Keratinocyte (primary cell): ENCODE measurements around the gene ERFL. TPM values are rescaled to one million over a fixed set of nuclear protein-coding genes. Genes with fewer than 3 reads are reported as not detected.

Experiments
- DNase-seq: peaks from one replicate; pipeline ENCODE4 v3.0.0-alpha.2; 2011; ENCODE audit warnings: low read depth, missing footprints, low spot score
- FAIRE-seq: peaks from 2 replicates; lab custom pipeline; 2011; peaks lifted over from hg19 to GRCh38; lab: Jason Lieb, UNC
- H2AFZ ChIP-seq: 2 replicates; pipeline ENCODE4 v1.6.0; 2012; ENCODE audit warnings: low read length, control low read depth, inconsistent platforms; ENCODE audit not compliant: control insufficient read depth
- H3K27ac ChIP-seq: 2 replicates; pipeline ENCODE4 v1.5.1; 2011; ENCODE audit warnings: low read length; ENCODE audit not compliant: control insufficient read depth, insufficient read depth
- H3K27me3 ChIP-seq: 3 replicates; pipeline ENCODE4 v1.6.0; 2011; ENCODE audit warnings: low read length; ENCODE audit not compliant: control insufficient read depth, insufficient read depth; ENCODE audit errors: extremely low read depth
- H3K36me3 ChIP-seq, 2 experiments: 2 replicates in 1 of 2; 3 replicates in 1 of 2; pipeline ENCODE4 v1.5.1; 2011; ENCODE audit warnings: low read length in 2 of 2, mild to moderate bottlenecking in 1 of 2; ENCODE audit not compliant: control insufficient read depth in 2 of 2, insufficient read depth in 2 of 2; ENCODE audit errors: extremely low read depth in 1 of 2
- H3K4me1 ChIP-seq: 3 replicates; pipeline ENCODE4 v1.5.1; 2011; ENCODE audit warnings: low read length; ENCODE audit not compliant: control insufficient read depth, insufficient read depth; ENCODE audit errors: extremely low read depth
- H3K4me2 ChIP-seq: 3 replicates; pipeline ENCODE4 v1.6.0; 2011; ENCODE audit warnings: low read depth, low read length; ENCODE audit not compliant: control insufficient read depth, insufficient read depth; ENCODE audit errors: extremely low read depth
- H3K4me3 ChIP-seq, 3 experiments: fragments of 200-600 bp in 1 of 3; sonication (generic) in 1 of 3; 2 replicates in 2 of 3; 3 replicates in 1 of 3; pipeline ENCODE4 v1.5.1; 2011 to 2016; ENCODE audit warnings: low read length in 3 of 3, mild to moderate bottlenecking in 3 of 3, control low read depth in 2 of 3, inconsistent platforms in 1 of 3, low read depth in 1 of 3, mixed read lengths in 1 of 3, mixed run types in 1 of 3, moderate library complexity in 1 of 3; ENCODE audit not compliant: control insufficient read depth in 2 of 3, insufficient read depth in 2 of 3; ENCODE audit errors: extremely low read depth in 1 of 3
- H3K79me2 ChIP-seq: 2 replicates; pipeline ENCODE4 v1.6.0; 2012; ENCODE audit warnings: low read length; ENCODE audit not compliant: control insufficient read depth, insufficient read depth
- H3K9ac ChIP-seq: 3 replicates; pipeline ENCODE4 v1.6.0; 2011; ENCODE audit warnings: low read length; ENCODE audit not compliant: control insufficient read depth, insufficient read depth; ENCODE audit errors: extremely low read depth
- H3K9me1 ChIP-seq: 3 replicates; pipeline ENCODE4 v1.6.0; 2011; ENCODE audit warnings: low read length; ENCODE audit not compliant: control insufficient read depth, insufficient read depth; ENCODE audit errors: extremely low read depth
- H3K9me3 ChIP-seq: 2 replicates; pipeline ENCODE4 v1.5.1; 2012; ENCODE audit warnings: low read depth, low read length; ENCODE audit not compliant: control insufficient read depth
- H4K20me1 ChIP-seq: 3 replicates; pipeline ENCODE4 v1.6.0; 2011; ENCODE audit warnings: low read length; ENCODE audit not compliant: control insufficient read depth, insufficient read depth; ENCODE audit errors: extremely low read depth
- CTCF ChIP-seq, 3 experiments: IDR thresholded peaks in 1 of 3; conservative IDR thresholded peaks in 1 of 3; optimal IDR thresholded peaks in 1 of 3; 2 replicates in 2 of 3; 3 replicates in 1 of 3; pipeline versions ENCODE3 to v1.5.1; 2011; ENCODE audit warnings: low read length in 3 of 3, mild to moderate bottlenecking in 3 of 3, moderate library complexity in 2 of 3, control low read depth in 1 of 3, inconsistent platforms in 1 of 3; ENCODE audit not compliant: insufficient read depth in 2 of 3; ENCODE audit errors: extremely low read depth in 1 of 3
- EZH2 ChIP-seq: IDR thresholded peaks from one replicate; pipeline ENCODE4 v1.6.1; 2012; ENCODE audit warnings: inconsistent platforms, mild to moderate bottlenecking, low read length, moderate library complexity
- dilution Hi-C: fragments of 300-500 bp; cut with MboI; formaldehyde crosslinking; loops from one replicate; pipeline ENCODE4 v1.7.0; 2020; ENCODE audit warnings: low sequenced_read_pairs; ENCODE audit not compliant: extremely low pct_ligation_motif_present
- polyA plus RNA-seq, 5 experiments: library from polyadenylated mRNA; depleted of rRNA in 3 of 5; stranded (reverse) in 3 of 5; stranded (forward) in 1 of 5; unstranded in 1 of 5; fragments of >200 nt; gene quantifications; 1 replicate in 1 of 5; 2 replicates in 3 of 5; 3 replicates in 1 of 5; pipeline versions ENCODE4 v1.2.1 to v1.2.3, GENCODE V29; 2011 to 2012; ENCODE audit warnings: missing spikeins in 2 of 5, low read depth in 1 of 5, low replicate concordance in 1 of 5

ERFL gene
- polyA plus RNA-seq, 1 donor (not counting 4 experiments of a cell fraction or from before 2014, with no cell fraction given), result not detected

GRCh38 chr19:41879670-41880328 is 48.5 kb downstream of the ERFL start:
- H2AFZ ChIP-seq, result no peak overlapping the region
- peaks cover 5% of the 10 kb centered on the region for H3K27me3 ChIP-seq
- H4K20me1 ChIP-seq, result no peaks in the 10 kb centered on the region
- H3K4me2 ChIP-seq, result no peak overlapping the region
- FAIRE-seq (no peak), DNase-seq (no peak)
- no peaks in the 10 kb centered on the region for H3K36me3 ChIP-seq
- no peak overlapping the region for H3K27ac ChIP-seq
- peaks cover 10% of the 10 kb centered on the region for H3K79me2 ChIP-seq
- H3K9ac ChIP-seq, result no peak overlapping the region
- dilution Hi-C loops, result no loop called here
- H3K9me3 ChIP-seq, result no peaks in the 10 kb centered on the region
- H3K4me3 ChIP-seq, result no peak overlapping the region
- no peak for TF ChIP-seq CTCF (optimal IDR thresholded peaks at IDR 0.05 in 1 of 3, IDR thresholded peaks at IDR 0.05 in 1 of 3, conservative IDR thresholded peaks at IDR 0.05 in 1 of 3; ENCODE audit: extremely low read depth in 1 of 3, insufficient read depth in 2 of 3, low read length in 3 of 3)
- no peak for TF ChIP-seq EZH2
- H3K9me1 ChIP-seq, result no peaks in the 10 kb centered on the region
- H3K4me1 ChIP-seq, result peaks cover 11% of the 10 kb centered on the region

GRCh38 chr19:41879080-41879479 is 49.2 kb downstream of the ERFL start:
- H3K4me2 ChIP-seq, result no peak overlapping the region
- no peak overlapping the region for H3K27ac ChIP-seq
- H3K9ac ChIP-seq, result no peak overlapping the region
- FAIRE-seq (no peak), DNase-seq (no peak)
- no peak overlapping the region for H2AFZ ChIP-seq
- H3K4me3 ChIP-seq, result no peak overlapping the region
- H3K4me1 ChIP-seq, result peaks cover 9% of the 10 kb centered on the region
- H3K9me3 ChIP-seq, result no peaks in the 10 kb centered on the region
- dilution Hi-C loops, result no loop called here
- peaks cover 4% of the 10 kb centered on the region for H3K79me2 ChIP-seq
- no peaks in the 10 kb centered on the region for H3K9me1 ChIP-seq
- no peaks in the 10 kb centered on the region for H3K36me3 ChIP-seq
- no peaks in the 10 kb centered on the region for H4K20me1 ChIP-seq
- peaks cover 5% of the 10 kb centered on the region for H3K27me3 ChIP-seq
- TF ChIP-seq EZH2 (no peak), CTCF (optimal IDR thresholded peaks at IDR 0.05 in 1 of 3, IDR thresholded peaks at IDR 0.05 in 1 of 3, conservative IDR thresholded peaks at IDR 0.05 in 1 of 3; ENCODE audit: extremely low read depth in 1 of 3, insufficient read depth in 2 of 3, low read length in 3 of 3) (no peak)
